ENCODE results near the gene MADD.
A peak's percentile ranks its signal among the peaks of the same experiment; 100 is the strongest.

The MADD gene

GRCh38 chr11:47342036-47342803 is 72.3 kb downstream of the MADD start:
- no peak for DNase-seq

GRCh38 chr11:47342854-47343253 is 72.9 kb downstream of the MADD start:
- DNase-seq: no peak

GRCh38 chr11:47345890-47346563 is 76.1 kb downstream of the MADD start:
- DNase-seq: no peak

GRCh38 chr11:47347137-47347536 is 77.2 kb downstream of the MADD start:
- no peak for DNase-seq

GRCh38 chr11:47348131-47348802 is 78.3 kb downstream of the MADD start:
- no peak for DNase-seq

GRCh38 chr11:47348859-47349258 is 78.9 kb downstream of the MADD start:
- DNase-seq: no peak

GRCh38 chr11:47349521-47350095 is 79.7 kb downstream of the MADD start:
- DNase-seq: no peak

GRCh38 chr11:47350315-47350714 is 80.4 kb downstream of the MADD start:
- no peak for DNase-seq

- DNase-seq: no peak
These were observed 81.5 kb downstream of the MADD start for GRCh38 chr11:47351156-47352126.

- DNase-seq: no peak
These were observed 82.6 kb downstream of the MADD start, which contains the start of gene MYBPC3 for GRCh38 chr11:47352556-47352955. Gene MYBPC3, minus strand, starts transcription at chr11:47352702. Its CDS starts 55 bp downstream, at chr11:47352647.

GRCh38 chr11:47353978-47354774 is 84.2 kb downstream of the MADD start:
- no peak for DNase-seq

GRCh38 chr11:47354913-47355282 is 85.0 kb downstream of the MADD start:
- DNase-seq: no peak

- DNase-seq: no peak
These were observed 85.6 kb downstream of the MADD start for GRCh38 chr11:47355283-47356128.

- no peak for DNase-seq
These were observed 86.4 kb downstream of the MADD start for GRCh38 chr11:47356129-47356997.

- no peak for DNase-seq
These were observed 87.0 kb downstream of the MADD start for GRCh38 chr11:47356998-47357329.

- no peak for DNase-seq
These were observed 88.2 kb downstream of the MADD start for GRCh38 chr11:47357985-47358730.

GRCh38 chr11:47358731-47359051 is 88.8 kb downstream of the MADD start:
- DNase-seq: no peak

GRCh38 chr11:47359162-47359561 is 89.2 kb downstream of the MADD start:
- no peak for DNase-seq

- peak; percentile 69 for DNase-seq
These were observed 89.7 kb downstream of the MADD start for GRCh38 chr11:47359586-47359985.
